H1 (cell line): ENCODE results near the gene MCF2L. TPM values are rescaled to one million over a fixed set of nuclear protein-coding genes. Genes with fewer than 3 reads are reported as not detected.

Source experiments
- CTCF ChIA-PET: fragments of 300-600 bp; sonication (Branson Sonifier 250); formaldehyde crosslinking; loops from one replicate; lab custom pipeline; 2021; ENCODE audit not compliant: partially characterized antibody; lab: Charles Lee
- POLR2A ChIA-PET: fragments of 300-600 bp; sonication (Branson Sonifier 250); formaldehyde crosslinking; loops from one replicate; lab custom pipeline; 2021; ENCODE audit warnings: inconsistent platforms; ENCODE audit not compliant: partially characterized antibody; lab: Charles Lee
- DNase-seq, 2 experiments: peaks; one replicate each; pipeline versions ENCODE4 v3.0.0 to v3.0.0-alpha.2; 2010 to 2022; ENCODE audit warnings: low spot score in 2 of 2, low read depth in 1 of 2, mixed read lengths in 1 of 2
- FAIRE-seq: peaks from 2 replicates; lab custom pipeline; 2011; peaks lifted over from hg19 to GRCh38; lab: Jason Lieb, UNC
- H2AFZ ChIP-seq: 2 replicates; pipeline ENCODE4 v1.8.1; 2012; ENCODE audit warnings: low read length, inconsistent platforms
- H2AK5ac ChIP-seq: 2 replicates; pipeline ENCODE4 v1.6.1; 2013; ENCODE audit warnings: low read depth, low read length
- H2BK120ac ChIP-seq: replicated peaks from 2 replicates; pipeline ENCODE3; 2013; ENCODE audit warnings: low read depth, low read length, inconsistent platforms
- H2BK12ac ChIP-seq: 2 replicates; pipeline ENCODE4 v1.6.1; 2013; ENCODE audit warnings: low read depth, low read length
- H2BK15ac ChIP-seq: 2 replicates; pipeline ENCODE4 v1.6.1; 2013; ENCODE audit warnings: low read length
- H2BK20ac ChIP-seq: 2 replicates; pipeline ENCODE4 v1.6.1; 2013; ENCODE audit warnings: low read length
- H2BK5ac ChIP-seq: 2 replicates; pipeline ENCODE4 v1.6.1; 2013; ENCODE audit warnings: low read depth, low read length
- H3K14ac ChIP-seq: 2 replicates; pipeline ENCODE4 v1.6.1; 2013; ENCODE audit warnings: inconsistent platforms; ENCODE audit not compliant: insufficient read length
- H3K18ac ChIP-seq: 2 replicates; pipeline ENCODE4 v1.6.1; 2013; ENCODE audit warnings: low read length; ENCODE audit errors: extremely low read depth
- H3K23ac ChIP-seq: 2 replicates; pipeline ENCODE4 v1.6.1; 2013; ENCODE audit warnings: inconsistent platforms; ENCODE audit not compliant: insufficient read length
- H3K23me2 ChIP-seq: 2 replicates; pipeline ENCODE4 v1.6.1; 2013; ENCODE audit warnings: low read depth, low read length
- H3K27ac ChIP-seq: 2 replicates; pipeline ENCODE4 v1.6.1; 2011; ENCODE audit warnings: low read depth, low read length, inconsistent platforms
- H3K27me3 ChIP-seq, 4 experiments: replicated peaks in 1 of 4; 1 replicate in 1 of 4; 2 replicates in 3 of 4; pipeline versions ENCODE4 v1.6.1 to v1.8.1; 2011 to 2013; ENCODE audit warnings: low read length in 3 of 4, mild to moderate bottlenecking in 3 of 4, inconsistent platforms in 2 of 4, mixed read lengths in 2 of 4, moderate library complexity in 1 of 4; ENCODE audit not compliant: control insufficient read depth in 3 of 4, insufficient read depth in 3 of 4; ENCODE audit errors: extremely low read depth in 1 of 4
- H3K36me3 ChIP-seq, 4 experiments: 2 replicates each; pipeline versions ENCODE4 v1.6.1 to v1.8.1; 2011 to 2013; ENCODE audit warnings: mild to moderate bottlenecking in 4 of 4, low read length in 3 of 4, moderate library complexity in 2 of 4, control low read depth in 1 of 4, inconsistent platforms in 1 of 4; ENCODE audit not compliant: insufficient read depth in 4 of 4, control insufficient read depth in 2 of 4
- H3K4ac ChIP-seq: replicated peaks from 2 replicates; pipeline ENCODE3; 2013; ENCODE audit warnings: low read length, low read depth, mixed read lengths, inconsistent platforms; ENCODE audit not compliant: insufficient read length
- H3K4me1 ChIP-seq, 4 experiments: replicated peaks in 1 of 4; 1 replicate in 1 of 4; 2 replicates in 3 of 4; pipeline versions ENCODE4 v1.6.1 to v1.8.1; 2011 to 2013; ENCODE audit warnings: low read length in 3 of 4, inconsistent platforms in 2 of 4, mixed read lengths in 1 of 4; ENCODE audit not compliant: insufficient read depth in 4 of 4, control insufficient read depth in 3 of 4
- H3K4me2 ChIP-seq, 2 experiments: 2 replicates each; pipeline versions ENCODE4 v1.6.1 to v1.8.1; 2011 to 2013; ENCODE audit warnings: low read depth in 2 of 2, low read length in 2 of 2, control low read depth in 1 of 2, inconsistent platforms in 1 of 2, mild to moderate bottlenecking in 1 of 2; ENCODE audit not compliant: insufficient read depth in 1 of 2
- H3K4me3 ChIP-seq, 4 experiments: fragments of 200-600, 300-600 bp in 1 of 4; sonication (generic), shearing (Covaris generic), sonication (Bioruptor Twin) in 1 of 4; 2 replicates each; pipeline versions ENCODE4 v1.5.1 to v1.8.1; 2011 to 2016; ENCODE audit warnings: low read length in 4 of 4, low read depth in 3 of 4, control low read depth in 2 of 4, inconsistent platforms in 2 of 4, mild to moderate bottlenecking in 2 of 4, mixed read lengths in 1 of 4, moderate library complexity in 1 of 4; ENCODE audit not compliant: insufficient read depth in 2 of 4; ENCODE audit errors: extremely low read depth in 1 of 4
- H3K56ac ChIP-seq: replicated peaks from 2 replicates; pipeline ENCODE3; 2013; ENCODE audit warnings: low read depth, mild to moderate bottlenecking, mixed read lengths, low read length, inconsistent platforms; ENCODE audit not compliant: insufficient read length
- H3K79me1 ChIP-seq: 2 replicates; pipeline ENCODE4 v1.6.1; 2013; ENCODE audit warnings: low read depth, low read length, control low read depth
- H3K79me2 ChIP-seq, 2 experiments: 2 replicates each; pipeline versions ENCODE4 v1.6.1 to v1.8.1; 2012 to 2013; ENCODE audit warnings: low read length in 2 of 2, mild to moderate bottlenecking in 2 of 2, inconsistent platforms in 1 of 2; ENCODE audit not compliant: insufficient read depth in 2 of 2, control insufficient read depth in 1 of 2
- H3K9ac ChIP-seq, 4 experiments: replicated peaks in 1 of 4; 1 replicate in 1 of 4; 2 replicates in 3 of 4; pipeline versions ENCODE4 v1.6.1 to v1.8.1; 2011 to 2013; ENCODE audit warnings: low read depth in 3 of 4, low read length in 3 of 4, control low read depth in 2 of 4, mild to moderate bottlenecking in 2 of 4, moderate library complexity in 2 of 4, inconsistent platforms in 1 of 4; ENCODE audit errors: extremely low read depth in 1 of 4
- H3K9me3 ChIP-seq, 2 experiments: 2 replicates each; pipeline versions ENCODE4 v1.6.1 to v1.8.1; 2012 to 2013; ENCODE audit warnings: mild to moderate bottlenecking in 2 of 2, moderate library complexity in 2 of 2, control low read depth in 1 of 2, inconsistent platforms in 1 of 2, low read depth in 1 of 2, low read length in 1 of 2, mixed read lengths in 1 of 2; ENCODE audit not compliant: insufficient read depth in 2 of 2
- H4K20me1 ChIP-seq, 2 experiments: replicated peaks in 1 of 2; 2 replicates each; pipeline versions ENCODE3 to v1.8.1; 2011 to 2013; ENCODE audit warnings: inconsistent platforms in 2 of 2, low read length in 2 of 2, mild to moderate bottlenecking in 1 of 2; ENCODE audit not compliant: insufficient read depth in 2 of 2, control insufficient read depth in 1 of 2
- H4K5ac ChIP-seq: 2 replicates; pipeline ENCODE4 v1.6.1; 2013; ENCODE audit warnings: low read length, low read depth, mixed read lengths, inconsistent platforms; ENCODE audit not compliant: insufficient read length
- H4K8ac ChIP-seq: 2 replicates; pipeline ENCODE4 v1.8.0; 2013; ENCODE audit warnings: mild to moderate bottlenecking, moderate library complexity, low read length, inconsistent platforms; ENCODE audit not compliant: insufficient read depth; ENCODE audit errors: extremely low read depth
- H4K91ac ChIP-seq: replicated peaks from 2 replicates; pipeline ENCODE3; 2013; ENCODE audit warnings: low read length, mixed read lengths, inconsistent platforms; ENCODE audit not compliant: insufficient read length
- CHD1 ChIP-seq: IDR thresholded peaks from 2 replicates; pipeline ENCODE4 v1.6.1; 2012; ENCODE audit warnings: low read depth, low read length, improper control_type of control experiment
- EP300 ChIP-seq, 2 experiments: IDR thresholded peaks; 1 replicate in 1 of 2; 2 replicates in 1 of 2; pipeline ENCODE4 v1.6.1; 2011 to 2012; ENCODE audit warnings: low read depth in 2 of 2, low read length in 2 of 2, mild to moderate bottlenecking in 2 of 2, borderline replicate concordance in 1 of 2, inconsistent platforms in 1 of 2, moderate library complexity in 1 of 2
- GTF2F1 ChIP-seq: IDR thresholded peaks from 2 replicates; pipeline ENCODE4 v1.6.1; 2012; ENCODE audit warnings: low read depth, low read length, improper control_type of control experiment, borderline replicate concordance
- JUN ChIP-seq: IDR thresholded peaks from 2 replicates; pipeline ENCODE4 v1.6.1; 2011; ENCODE audit warnings: low read depth, mild to moderate bottlenecking, improper control_type of control experiment, low read length
- JUND ChIP-seq: IDR thresholded peaks from 2 replicates; pipeline ENCODE4 v1.6.1; 2011; ENCODE audit warnings: mild to moderate bottlenecking, improper control_type of control experiment, low read length
- SIX5 ChIP-seq: IDR thresholded peaks from 2 replicates; pipeline ENCODE4 v1.6.1; 2011; ENCODE audit warnings: mild to moderate bottlenecking, low read depth, low read length
- SUZ12 ChIP-seq: fragments of 200-600 bp; sonication (generic); IDR thresholded peaks from 2 replicates; pipeline ENCODE4 v1.6.1; 2012; ENCODE audit warnings: mild to moderate bottlenecking, inconsistent platforms, low read length, moderate library complexity, mixed read lengths
- WGBS, 2 experiments: shearing (Covaris generic) in 1 of 2; methylation state at CpG; one replicate each; pipeline versions ENCODE4 v1.1.6 to v1.1.7; 2013 to 2015; ENCODE audit warnings: low lambda C conversion rate in 2 of 2, mixed read lengths in 2 of 2, inconsistent platforms in 1 of 2, low coverage in 1 of 2, missing lambda C conversion rate in 1 of 2; ENCODE audit not compliant: insufficient replicate concordance in 2 of 2, insufficient coverage in 1 of 2, insufficient read length in 1 of 2; ENCODE audit errors: extremely low coverage in 1 of 2, missing lambda C conversion rate in 1 of 2; 5-methylcytosine and 5-hydroxymethylcytosine counted together
- polyA plus RNA-seq, 7 experiments: library from polyadenylated mRNA; depleted of rRNA in 3 of 7; stranded (reverse) in 5 of 7; unstranded in 2 of 7; fragments of >200 nt in 5 of 7; fragments of 200-250 nt in 2 of 7; gene quantifications; 1 replicate in 5 of 7; 2 replicates in 1 of 7; 4 replicates in 1 of 7; pipeline versions ENCODE4 v1.2.1 to v1.2.3, GENCODE V29; 2011 to 2013; ENCODE audit warnings: missing spikeins in 2 of 7, mixed read lengths in 2 of 7
- total RNA-seq: library from RNA; stranded (reverse); fragmentation: NEBNext Ultra II Directional; extraction: Animal tissue kit (Norgen Biotek cat#: 25700); gene quantifications from 2 replicates; pipeline ENCODE4 v1.2.1, GENCODE V29; 2021
- TF ChIP-seq, protein P1 (sequence below): IDR thresholded peaks from 2 replicates; pipeline ENCODE4 v1.6.1; 2012; ENCODE audit warnings: low read length, inconsistent platforms
- TF ChIP-seq, protein P2 (sequence below): IDR thresholded peaks from 2 replicates; pipeline ENCODE4 v1.6.1; 2011; ENCODE audit warnings: low read length, improper control_type of control experiment

MCF2L gene
- total and polyA plus RNA-seq, 2 of the 8 experiments (the other 6 are each of a cell fraction or from before 2014, with no cell fraction given) = 10.1 to 24.4 TPM

DNA sequence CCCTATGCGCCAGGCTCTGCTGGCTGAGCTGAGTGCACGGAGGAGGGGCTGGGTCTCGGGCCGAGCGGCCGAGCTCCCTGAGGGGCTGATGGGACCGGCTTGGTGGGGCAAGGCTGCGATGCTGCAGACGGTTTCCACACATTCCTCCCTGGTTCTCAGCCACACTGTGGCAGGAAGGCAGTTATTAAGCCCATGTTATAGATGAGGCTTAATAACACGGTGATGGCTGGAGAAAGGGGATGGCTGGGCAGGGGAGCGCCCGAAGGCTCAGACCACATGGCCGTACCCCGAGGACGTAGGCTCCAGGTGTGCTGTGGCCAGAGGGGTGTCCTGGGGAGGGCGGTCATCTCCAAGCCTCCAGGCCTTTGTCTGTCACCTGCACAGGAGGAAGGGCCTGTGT lies 58.6 kb downstream of the MCF2L start:
- peaks cover 3% of the 10 kb centered on the region; the same call in 1 of the 2 replicates for H3K23me2 ChIP-seq
- no peak for TF ChIP-seq JUND
- TF ChIP-seq EP300 (IDR thresholded peaks at IDR 0.05; ENCODE audit: borderline replicate concordance in 1 of 2, low read depth in 2 of 2, low read length in 2 of 2) = no peak
- no peak for TF ChIP-seq CHD1
- TF ChIP-seq SIX5 = no peak
- TF ChIP-seq JUN = no peak
- TF ChIP-seq, protein P1, sequence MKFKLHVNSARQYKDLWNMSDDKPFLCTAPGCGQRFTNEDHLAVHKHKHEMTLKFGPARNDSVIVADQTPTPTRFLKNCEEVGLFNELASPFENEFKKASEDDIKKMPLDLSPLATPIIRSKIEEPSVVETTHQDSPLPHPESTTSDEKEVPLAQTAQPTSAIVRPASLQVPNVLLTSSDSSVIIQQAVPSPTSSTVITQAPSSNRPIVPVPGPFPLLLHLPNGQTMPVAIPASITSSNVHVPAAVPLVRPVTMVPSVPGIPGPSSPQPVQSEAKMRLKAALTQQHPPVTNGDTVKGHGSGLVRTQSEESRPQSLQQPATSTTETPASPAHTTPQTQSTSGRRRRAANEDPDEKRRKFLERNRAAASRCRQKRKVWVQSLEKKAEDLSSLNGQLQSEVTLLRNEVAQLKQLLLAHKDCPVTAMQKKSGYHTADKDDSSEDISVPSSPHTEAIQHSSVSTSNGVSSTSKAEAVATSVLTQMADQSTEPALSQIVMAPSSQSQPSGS = no peak
- TF ChIP-seq SUZ12 = no peak
- TF ChIP-seq GTF2F1 = no peak
- TF ChIP-seq, protein P2, sequence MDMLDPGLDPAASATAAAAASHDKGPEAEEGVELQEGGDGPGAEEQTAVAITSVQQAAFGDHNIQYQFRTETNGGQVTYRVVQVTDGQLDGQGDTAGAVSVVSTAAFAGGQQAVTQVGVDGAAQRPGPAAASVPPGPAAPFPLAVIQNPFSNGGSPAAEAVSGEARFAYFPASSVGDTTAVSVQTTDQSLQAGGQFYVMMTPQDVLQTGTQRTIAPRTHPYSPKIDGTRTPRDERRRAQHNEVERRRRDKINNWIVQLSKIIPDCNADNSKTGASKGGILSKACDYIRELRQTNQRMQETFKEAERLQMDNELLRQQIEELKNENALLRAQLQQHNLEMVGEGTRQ = no peak
- no peak overlapping the region for H3K4ac ChIP-seq
- CTCF ChIA-PET = interaction anchor here (0.9 to 7.0 kb wide), 21 partner anchors 8 to 387 kb away, joined by 3 to 72 read pairs (median 6); partner anchors contain the start of genes F10 and MCF2L
- H2BK12ac ChIP-seq = no peak overlapping the region
- H3K79me1 ChIP-seq = no peaks in the 10 kb centered on the region; the same call in 1 of the 2 replicates
- H2AFZ ChIP-seq = no peak overlapping the region
- H4K8ac ChIP-seq = peak overlapping the region; percentile 11; the same call in 1 of the 2 replicates
- H3K27me3 ChIP-seq = no peaks in the 10 kb centered on the region
- DNase-seq = no peak
- no peak overlapping the region for H3K14ac ChIP-seq
- no peak overlapping the region for H3K18ac ChIP-seq
- H3K9me3 ChIP-seq = no peaks in the 10 kb centered on the region
- no peak overlapping the region for H2AK5ac ChIP-seq
- no peak overlapping the region for H3K4me3 ChIP-seq
- no peak overlapping the region for H4K91ac ChIP-seq
- H3K9ac ChIP-seq = no peak overlapping the region
- no peak overlapping the region for H2BK15ac ChIP-seq
- 91% methylated on average over 11 of the region's 16 CpGs; no CpG with 5 or more reads in 1 of the 2 experiments for WGBS, 2 experiments
- H3K4me1 ChIP-seq = peaks cover 3 to 13% (median 9%) of the 10 kb centered on the region in 4 experiments
- no peak overlapping the region for H2BK20ac ChIP-seq
- FAIRE-seq = no peak
- H2BK120ac ChIP-seq = no peak overlapping the region
- no peak overlapping the region for H3K27ac ChIP-seq
- H3K79me2 ChIP-seq = no peaks in the 10 kb centered on the region
- H3K4me2 ChIP-seq = no peak overlapping the region
- no peak overlapping the region for H3K23ac ChIP-seq
- H2BK5ac ChIP-seq = no peak overlapping the region
- H4K5ac ChIP-seq = no peak overlapping the region
- H4K20me1 ChIP-seq = peaks cover 0 to 7% of the 10 kb centered on the region in 2 experiments
- H3K36me3 ChIP-seq = no peaks in the 10 kb centered on the region
- no peak overlapping the region for H3K56ac ChIP-seq
- POLR2A ChIA-PET = no interaction called here
